HG02588 (cell line): ENCODE measurements around the gene NOP14.
"Not testable (repeated sequence)": the region's sequence is repeated elsewhere in the genome, so short reads cannot be mapped to it uniquely, and the experiment has no call there.

Source experiments
- ATAC-seq: cut with Tn5 transposase; IDR thresholded peaks from one replicate; pipeline ENCODE4 v1.9.1; 2021; ENCODE audit warnings: mild to moderate bottlenecking, moderate library complexity; ENCODE audit not compliant: unreplicated experiment

Gene NOP14

GRCh38 chr4:2963175-2963965 is at the start of gene NOP14, which contains the start of gene GRK4:
Gene NOP14, minus strand, starts transcription at chr4:2963406. Its CDS starts 87 bp downstream, at chr4:2963319.
Gene GRK4, plus strand, starts transcription at chr4:2963571. Its CDS starts 500 bp downstream, at chr4:2964071.
- peak; percentile 84 for ATAC-seq

DNA sequence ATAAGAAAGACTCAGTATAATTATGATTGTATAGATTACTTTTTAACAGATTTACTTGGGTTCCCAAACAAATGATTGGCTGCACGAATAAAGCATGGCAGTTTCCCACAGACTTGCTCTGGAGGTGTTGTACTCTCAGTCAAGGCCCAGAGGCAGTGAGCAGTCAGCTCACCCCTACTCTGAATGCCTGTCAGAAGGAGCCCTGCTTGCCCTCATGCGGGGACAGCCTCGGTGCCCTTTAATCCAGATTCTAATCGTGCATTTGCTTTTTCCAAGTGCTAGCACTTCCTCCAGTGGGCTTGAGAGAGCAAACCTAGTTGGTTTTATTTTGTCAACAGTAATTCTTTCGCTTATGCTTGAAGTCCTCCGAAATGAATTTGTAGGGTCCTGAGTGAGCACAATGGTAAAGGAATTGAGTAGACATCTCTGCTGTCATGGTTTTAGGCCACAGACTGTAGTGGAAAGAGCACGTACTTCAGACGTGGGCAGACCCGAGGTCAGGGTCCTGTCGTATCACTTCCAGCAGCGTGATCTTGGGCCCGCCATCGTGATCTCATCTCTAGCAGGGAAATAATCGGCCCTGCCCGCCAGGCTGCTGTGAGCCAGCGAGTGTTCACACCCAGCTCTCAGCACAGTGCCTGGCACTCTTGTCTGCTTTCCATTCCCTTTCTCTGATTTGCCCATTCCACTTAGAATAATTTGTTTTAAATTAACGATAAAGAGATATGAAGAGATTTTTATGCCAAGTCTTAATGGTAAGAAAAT is 48.4 kb upstream of the NOP14 start:
- no peak for ATAC-seq

GRCh38 chr4:3010998-3011397 is 47.8 kb upstream of the NOP14 start:
- no peak for ATAC-seq

- ATAC-seq: no peak
Observed at GRCh38 chr4:3010577-3010976, 47.4 kb upstream of the NOP14 start.

GRCh38 chr4:3009422-3009821 is 46.2 kb upstream of the NOP14 start:
- no peak for ATAC-seq

GRCh38 chr4:3007724-3008123 is 44.5 kb upstream of the NOP14 start:
- ATAC-seq: no peak

- ATAC-seq: no peak
Observed at GRCh38 chr4:2996415-2996814, 33.2 kb upstream of the NOP14 start.

DNA sequence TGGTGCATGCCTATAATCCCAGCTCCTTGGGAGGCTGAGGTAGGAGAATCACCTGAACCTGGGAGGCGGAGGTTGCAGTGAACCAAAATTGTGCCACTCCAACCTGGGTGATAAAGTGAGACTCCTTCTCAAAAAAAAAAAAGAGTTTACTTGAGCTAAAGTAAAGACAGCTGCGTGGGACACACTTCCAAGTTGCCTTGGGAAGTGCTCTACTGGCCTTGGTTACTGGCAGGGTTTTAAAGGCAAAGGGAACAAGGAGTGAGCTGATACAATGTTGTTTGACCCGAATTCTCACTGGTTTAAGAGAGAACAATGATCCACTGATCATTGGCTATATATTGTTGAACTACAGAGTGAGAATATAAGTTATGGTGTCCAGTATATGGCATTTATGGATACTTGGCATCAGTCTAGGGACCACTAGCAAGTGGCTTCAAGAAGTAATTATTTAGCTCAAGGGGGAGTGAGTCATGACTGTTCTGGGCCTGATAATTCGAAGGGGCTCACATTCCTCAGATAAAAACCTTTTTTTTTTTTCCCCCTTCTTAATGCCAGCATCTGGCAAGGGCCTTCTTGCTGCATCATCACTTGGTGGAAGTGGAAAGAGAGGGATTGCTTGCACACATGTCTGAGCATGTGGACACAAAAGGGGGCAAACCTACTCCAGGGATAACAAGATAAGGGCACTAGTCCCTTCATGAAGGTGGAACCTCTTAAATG is 32.5 kb upstream of the NOP14 start:
- no peak for ATAC-seq

GRCh38 chr4:2994917-2995316 is 31.7 kb upstream of the NOP14 start:
- ATAC-seq: no peak

DNA sequence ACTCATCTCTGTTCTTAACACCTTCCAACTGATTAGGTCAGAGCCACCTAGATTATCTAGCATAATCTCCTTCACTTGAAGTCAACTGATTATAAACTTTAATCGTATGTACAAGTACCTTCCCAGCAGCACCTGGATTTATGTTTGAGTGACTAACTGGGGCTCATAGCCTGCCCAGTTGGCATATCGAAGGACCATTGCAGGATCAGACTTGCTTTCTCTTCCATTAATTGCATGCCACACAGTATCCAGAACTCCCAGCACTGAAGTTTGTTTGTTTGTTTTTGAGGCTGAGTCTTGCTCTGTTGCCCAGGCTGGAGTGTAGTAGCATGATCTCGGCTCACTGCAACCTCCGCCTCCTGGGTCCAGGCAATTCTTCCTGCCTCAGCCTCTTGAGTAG is 28.0 kb upstream of the NOP14 start:
- ATAC-seq: no peak

GRCh38 chr4:2983715-2984114 is 20.5 kb upstream of the NOP14 start:
- ATAC-seq: not testable (repeated sequence)

DNA sequence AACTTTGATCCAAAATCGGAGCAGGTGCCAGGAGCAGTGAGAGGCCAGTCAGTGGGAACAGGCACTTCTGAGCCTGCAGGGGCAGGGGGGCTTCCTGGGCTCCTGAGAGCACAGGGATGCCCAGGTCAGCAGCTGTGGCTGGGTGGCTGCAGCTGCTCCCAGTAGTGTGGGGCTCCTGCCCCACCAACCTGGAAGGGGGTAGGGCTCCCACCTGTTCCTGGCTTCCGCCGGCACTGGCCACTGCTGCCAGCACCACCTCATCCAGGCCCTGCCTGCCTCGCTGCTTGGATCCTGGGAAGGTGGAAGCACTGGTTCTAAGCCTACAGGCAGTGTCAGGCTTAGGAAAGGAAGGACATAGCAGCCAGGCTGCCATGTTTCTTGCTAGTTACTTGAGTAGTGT is 18.8 kb upstream of the NOP14 start:
- no peak for ATAC-seq

GRCh38 chr4:2981256-2981819 is 18.1 kb upstream of the NOP14 start:
- ATAC-seq: no peak

GRCh38 chr4:2977211-2978088 is 14.2 kb upstream of the NOP14 start:
- ATAC-seq: no peak

GRCh38 chr4:2971275-2971674 is 8.1 kb upstream of the NOP14 start:
- no peak for ATAC-seq

DNA sequence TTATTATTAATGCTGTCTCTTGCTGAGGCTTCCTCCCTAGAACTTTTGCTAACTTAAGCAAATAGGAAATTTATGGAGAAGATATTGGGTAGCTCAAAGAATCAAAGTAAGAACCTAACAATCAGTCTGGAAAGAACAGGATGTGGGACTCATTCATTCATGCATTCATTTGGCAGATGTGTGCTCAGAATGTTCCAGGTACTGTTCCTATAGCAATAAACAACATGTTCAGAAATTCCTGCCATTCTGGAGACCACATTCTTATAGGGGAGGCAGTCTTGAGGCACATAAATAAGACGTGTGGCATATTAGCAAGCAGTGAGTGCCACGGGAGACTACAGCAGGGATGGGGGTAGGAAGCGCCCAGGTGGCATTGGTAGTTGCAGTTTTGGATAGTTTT is 5.2 kb upstream of the NOP14 start:
- no peak for ATAC-seq

DNA sequence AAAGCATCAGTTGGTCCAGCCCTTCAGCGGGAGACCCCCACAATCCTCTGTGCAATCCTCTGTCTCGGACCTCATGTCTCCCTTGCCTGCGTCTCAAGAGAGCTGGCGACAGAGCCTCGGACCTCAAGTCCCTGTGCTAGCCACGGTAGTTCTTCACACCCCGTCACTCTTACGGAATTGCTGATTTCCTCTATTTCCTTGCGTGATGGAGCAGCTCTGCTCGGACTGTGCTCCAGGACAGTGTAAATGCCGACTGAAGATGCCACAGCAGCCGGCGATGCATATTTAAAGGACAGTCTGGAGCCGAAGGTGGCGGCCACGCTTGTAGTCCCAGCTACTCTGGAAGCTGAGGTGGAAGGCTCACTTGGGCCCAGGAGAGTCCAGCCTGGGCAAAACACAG is 2.1 kb upstream of the NOP14 start:
- no peak for ATAC-seq

DNA sequence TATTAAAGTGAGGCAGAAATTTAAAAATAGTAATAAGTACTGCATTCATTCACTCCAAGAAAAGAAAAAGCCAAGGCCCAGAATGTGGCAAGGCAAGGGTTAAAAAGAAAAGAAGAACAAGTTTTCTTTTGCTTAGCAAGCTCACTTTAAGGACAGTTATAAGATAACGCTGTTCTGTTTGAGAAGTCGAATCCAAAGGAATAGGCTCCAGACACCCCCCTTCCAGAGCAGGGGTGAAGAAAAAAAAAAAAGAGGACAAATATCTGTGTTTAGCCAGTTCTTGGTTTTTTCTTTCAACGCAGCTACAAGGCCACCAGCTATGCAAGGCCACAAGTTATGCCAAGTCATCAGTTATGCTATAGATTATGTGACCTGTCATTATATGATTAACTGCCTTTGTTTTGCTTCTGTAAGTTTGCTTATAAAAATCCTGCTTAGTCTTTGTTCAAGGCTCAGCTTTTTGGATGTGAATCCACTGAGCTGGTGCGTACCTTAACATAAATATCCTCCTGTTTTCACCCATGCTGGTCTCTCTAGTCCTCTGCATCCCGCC is 1.6 kb upstream of the NOP14 start:
- no peak for ATAC-seq

GRCh38 chr4:2963966-2964471 is 813 bp upstream of the NOP14 start:
- no peak for ATAC-seq
